GM18517 (cell line): ENCODE measurements around the gene NOTCH4.
A peak's percentile ranks its signal among the peaks of the same experiment; 100 is the strongest.
"Not testable (repeated sequence)": the region's sequence is repeated elsewhere in the genome, so short reads cannot be mapped to it uniquely, and the experiment has no call there.

Experiments used
- ATAC-seq: cut with Tn5 transposase; IDR thresholded peaks from one replicate; pipeline ENCODE4 v1.9.1; 2021; ENCODE audit warnings: mild to moderate bottlenecking, moderate library complexity; ENCODE audit not compliant: unreplicated experiment

The NOTCH4 gene

DNA sequence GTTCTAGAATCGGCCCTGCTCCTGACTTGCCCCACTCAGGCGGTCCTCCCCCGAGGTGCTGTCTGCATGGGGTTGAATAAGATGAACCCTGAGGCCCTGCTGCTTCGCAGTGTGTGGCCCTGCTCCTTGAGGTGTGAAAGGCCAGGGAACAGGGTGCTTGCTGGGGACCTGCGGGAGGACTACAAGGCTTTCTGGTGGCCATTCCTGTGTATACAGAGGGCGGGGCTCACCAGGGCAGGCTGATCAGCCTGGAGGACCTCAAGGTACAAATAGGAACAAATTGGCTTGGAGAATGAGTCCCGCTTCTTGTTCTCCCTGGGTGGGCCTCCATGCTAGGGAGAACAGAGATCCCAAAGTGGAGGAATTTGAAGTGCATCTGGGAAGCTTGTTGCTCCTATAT is 5.7 kb downstream of the NOTCH4 start:
- ATAC-seq, result no peak

DNA sequence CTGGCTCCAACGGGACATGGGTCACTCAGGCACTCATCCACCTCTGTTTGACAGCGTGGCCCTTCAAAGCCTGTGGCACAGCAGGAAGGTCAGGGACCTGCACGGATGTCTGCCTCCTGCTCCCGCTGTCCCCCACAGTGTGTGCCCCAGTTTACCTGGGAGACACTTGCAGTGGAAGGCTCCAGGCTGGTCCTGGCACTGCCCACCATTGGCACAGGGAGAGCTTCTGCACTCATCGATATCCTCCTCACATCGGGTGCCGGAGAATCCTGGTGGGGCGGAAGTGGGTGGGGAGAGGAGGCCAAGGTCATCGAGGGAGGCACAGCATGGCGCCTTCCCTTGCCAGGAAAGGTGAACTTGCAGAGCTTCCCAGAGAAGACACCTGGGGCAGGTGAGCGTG is 6.9 kb downstream of the NOTCH4 start:
- ATAC-seq, result no peak

DNA sequence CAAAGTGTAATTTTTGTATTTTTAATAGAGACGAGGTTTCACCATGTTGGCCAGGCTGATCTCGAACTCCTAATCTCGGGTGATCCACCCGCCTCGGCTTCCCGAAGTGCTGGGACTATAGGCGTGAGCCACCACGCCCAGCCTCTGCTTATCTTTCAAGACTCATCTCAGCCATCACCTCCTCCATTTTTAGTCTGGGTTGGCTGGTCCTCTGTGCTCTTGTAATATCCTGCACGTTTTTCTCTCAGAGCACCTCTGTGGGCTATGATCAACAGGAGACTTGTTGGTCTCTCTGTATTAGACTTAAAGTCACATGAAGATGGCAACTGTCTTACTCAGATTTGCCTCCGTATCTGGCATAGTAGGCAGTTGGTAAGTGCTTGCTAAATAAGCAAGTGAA is 7.6 kb downstream of the NOTCH4 start:
- no peak for ATAC-seq

DNA sequence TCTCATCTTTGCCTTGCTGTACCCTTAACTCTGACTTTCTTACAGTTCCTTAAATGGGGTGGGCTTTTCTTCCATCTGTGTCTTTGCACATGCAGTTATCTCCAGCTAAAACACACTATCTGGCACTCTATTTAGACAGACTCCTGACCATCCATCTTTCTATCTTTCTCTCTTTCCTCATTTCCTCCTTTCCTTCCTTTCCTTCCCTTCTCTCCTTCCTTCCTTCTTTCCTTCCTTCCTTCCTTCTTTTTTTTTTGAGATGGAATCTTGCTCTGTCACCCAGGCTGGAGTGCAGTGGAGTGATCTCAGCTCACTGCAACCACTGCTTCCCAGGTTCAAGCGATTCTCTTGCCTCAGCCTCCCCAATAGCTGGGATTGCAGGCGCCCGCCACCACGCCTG is 8.2 kb downstream of the NOTCH4 start:
- no peak for ATAC-seq

DNA sequence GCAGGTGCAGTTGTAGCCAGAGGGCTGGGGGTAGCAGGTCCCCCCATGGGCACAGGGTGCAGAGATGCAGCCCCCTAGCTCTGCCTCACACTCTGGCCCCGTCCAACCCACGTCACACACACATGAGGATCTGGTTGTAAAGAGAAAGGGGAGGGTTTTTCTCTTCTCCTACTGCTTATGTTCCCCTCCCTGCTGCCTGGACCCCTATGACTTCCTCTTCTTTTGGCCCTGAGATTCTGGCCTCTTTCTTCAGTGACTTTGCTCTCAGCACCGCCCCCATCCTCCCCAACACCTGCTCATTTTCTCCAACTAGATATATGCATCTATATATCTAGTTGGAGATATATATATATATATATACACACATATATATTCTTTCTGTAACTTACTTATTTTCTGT is 9.7 kb downstream of the NOTCH4 start:
- ATAC-seq, result no peak

DNA sequence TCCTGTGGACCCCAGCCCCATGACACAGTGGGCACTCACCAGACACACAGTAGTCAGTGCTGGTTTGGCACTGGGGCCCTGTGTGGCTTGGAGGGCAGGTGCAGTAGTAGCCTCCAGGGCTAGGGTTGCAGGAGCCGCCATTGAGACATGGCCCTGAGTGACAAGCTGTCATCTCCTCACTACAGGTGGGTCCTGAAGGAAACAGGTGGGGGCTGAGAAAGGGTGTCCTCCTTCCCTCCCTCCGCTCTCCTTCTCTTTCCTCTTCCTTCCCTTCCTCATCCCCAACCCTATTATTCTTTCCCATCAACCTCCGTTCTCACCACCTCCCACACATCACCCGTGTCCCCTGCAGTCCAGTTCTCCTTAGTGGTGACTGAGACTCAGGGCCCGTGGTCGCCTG is 10.2 kb downstream of the NOTCH4 start:
- ATAC-seq, result no peak

DNA sequence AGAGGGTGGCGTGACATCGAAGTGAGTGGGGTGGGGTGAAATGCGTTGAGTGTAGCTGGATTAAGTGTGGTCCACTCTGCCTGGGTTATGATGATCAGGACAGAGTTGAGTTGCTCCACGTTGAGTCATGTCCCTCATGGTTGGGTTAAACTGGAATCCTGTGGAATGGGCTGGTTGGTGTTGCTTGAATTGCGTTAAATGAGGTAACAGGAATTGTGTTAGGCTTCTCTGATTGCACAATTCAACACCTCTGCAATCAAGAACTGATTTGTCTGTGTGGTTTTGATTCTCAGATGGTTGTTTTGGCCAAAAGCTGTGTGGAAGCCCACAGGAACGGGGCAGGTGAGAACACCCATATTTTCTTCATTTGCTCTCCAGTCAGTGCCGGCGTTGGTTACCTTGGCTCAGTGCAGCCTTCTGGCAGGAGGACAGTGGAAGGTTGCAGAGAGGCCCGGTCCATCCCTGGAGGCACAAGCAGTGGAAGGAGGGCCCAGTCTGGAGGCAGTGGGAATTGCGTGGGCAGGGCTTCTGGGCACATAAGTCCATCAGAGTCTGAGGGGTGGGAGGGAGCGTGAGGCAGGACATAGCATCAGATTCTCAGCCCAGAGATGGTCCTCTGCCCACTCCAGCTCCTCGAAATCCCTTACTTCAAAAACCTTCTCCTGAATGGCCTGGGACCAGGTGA is 11.6 kb downstream of the NOTCH4 start:
- ATAC-seq, result no peak

DNA sequence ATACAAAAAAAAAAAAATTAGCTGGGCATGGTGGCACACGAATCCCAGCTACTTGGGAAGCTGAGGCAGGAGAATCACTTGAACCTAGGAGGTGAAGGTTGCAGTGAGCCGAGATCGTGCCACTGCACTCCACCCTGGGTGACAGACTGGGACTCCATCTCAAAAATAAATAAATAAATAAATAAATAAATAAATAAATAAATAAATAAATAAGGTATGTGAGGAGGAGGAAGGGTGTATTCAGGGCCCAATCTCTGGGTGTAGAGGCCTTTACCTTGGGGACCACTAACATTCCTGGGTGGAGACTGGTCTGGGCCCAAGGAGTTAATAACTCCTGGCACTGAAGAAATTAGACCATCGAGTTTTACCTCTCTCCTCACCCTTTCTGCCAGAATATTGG is 12.4 kb downstream of the NOTCH4 start:
- not testable (repeated sequence) for ATAC-seq

DNA sequence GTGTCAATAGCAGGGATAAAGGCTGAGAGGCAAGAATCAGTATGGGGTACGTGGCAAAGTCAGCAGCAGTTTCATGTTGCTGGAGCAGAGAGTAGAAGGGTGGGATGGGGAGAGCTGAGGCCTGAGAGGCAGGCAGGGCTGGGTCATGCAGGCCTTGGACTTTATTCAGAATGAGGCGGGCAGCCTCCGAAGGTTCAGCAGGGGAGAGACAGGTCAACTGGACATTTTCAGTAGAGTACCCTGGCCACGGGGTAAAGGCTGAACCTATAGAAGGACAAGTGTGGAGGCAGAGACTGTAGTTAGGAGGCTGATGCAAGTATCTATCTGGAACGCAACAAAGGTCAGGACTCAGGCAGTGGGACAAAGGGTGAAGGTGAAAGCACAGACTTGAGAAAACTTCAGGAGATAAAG is 13.7 kb downstream of the NOTCH4 start:
- ATAC-seq, result no peak

DNA sequence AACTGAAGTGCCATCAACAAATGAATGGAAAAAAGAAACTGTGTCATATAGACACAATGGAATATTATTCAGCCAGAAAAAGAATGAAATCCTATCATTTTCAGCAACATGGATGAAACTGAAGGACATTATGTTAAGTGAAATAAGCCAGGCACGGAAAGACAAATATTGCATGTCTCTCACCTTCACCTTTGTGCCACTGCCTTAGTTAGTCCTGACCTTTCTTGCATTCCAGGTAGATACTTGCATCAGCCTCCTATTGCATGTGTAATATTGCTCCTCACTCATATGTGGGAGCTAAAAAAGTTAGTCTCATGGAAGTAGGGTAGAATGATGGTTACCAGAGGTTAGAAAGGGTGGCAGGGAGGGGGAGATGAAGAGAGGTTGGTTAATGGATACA is 14.9 kb downstream of the NOTCH4 start:
- ATAC-seq, result no peak

DNA sequence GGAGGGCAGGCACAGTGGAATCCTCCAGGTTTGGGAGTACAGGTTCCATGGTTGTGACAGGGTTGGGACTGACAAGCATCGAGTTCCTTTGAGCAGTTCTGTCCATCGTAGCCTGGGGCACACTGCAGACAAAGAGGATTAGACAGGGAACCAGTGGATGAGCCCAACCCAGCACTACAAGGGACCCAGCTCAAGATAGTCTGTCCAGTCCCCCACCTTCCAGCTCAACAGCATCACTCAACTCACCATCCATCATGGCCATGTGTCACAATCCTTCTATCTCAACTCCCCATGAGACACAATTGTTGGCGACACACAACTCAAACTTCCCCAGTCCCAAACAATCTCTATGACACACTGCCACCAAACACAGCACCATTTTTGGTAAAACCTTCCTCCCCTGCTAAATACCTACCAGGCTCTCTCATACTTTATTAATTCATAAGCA is 19.6 kb downstream of the NOTCH4 start:
- ATAC-seq, result no peak

DNA sequence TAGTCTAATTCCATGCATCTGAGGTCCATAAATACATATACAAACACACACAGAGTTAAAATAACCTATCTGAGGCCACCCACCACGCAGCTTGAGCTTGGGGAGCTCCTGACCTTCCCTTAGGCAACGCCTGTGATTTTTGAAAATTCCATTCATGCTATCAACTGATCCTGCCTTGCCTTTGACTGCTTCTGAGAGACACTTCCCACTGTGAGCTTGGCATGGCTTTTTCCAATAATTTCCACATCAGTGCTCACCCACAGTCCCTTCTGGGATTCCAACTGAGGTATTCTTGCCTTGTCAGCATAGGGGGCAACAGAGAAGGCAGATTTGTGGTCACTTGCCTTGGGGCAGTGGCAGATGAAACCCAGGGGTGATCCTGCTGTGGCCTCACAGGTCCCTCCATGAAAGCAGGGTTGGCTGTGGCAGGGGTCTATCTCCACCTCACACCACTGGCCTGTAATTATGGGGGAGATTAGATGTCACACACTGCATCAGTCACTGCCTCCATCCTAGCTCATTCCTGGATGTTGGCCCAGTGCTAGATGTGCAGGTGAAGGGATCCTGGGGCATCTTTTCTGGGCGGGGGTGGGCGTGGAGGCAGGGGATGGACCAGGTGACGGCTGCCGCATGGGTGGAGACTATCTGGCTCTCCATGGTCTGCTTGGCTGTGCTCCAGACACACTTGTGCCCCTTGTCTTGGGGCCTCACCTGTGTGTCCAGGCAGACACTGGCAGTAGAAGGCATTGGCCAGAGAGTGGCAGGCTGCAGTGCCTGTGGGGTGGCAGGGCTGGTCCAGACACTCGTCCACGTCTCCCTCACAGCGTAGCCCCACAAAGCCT is 20.2 kb downstream of the NOTCH4 start:
- no peak for ATAC-seq

DNA sequence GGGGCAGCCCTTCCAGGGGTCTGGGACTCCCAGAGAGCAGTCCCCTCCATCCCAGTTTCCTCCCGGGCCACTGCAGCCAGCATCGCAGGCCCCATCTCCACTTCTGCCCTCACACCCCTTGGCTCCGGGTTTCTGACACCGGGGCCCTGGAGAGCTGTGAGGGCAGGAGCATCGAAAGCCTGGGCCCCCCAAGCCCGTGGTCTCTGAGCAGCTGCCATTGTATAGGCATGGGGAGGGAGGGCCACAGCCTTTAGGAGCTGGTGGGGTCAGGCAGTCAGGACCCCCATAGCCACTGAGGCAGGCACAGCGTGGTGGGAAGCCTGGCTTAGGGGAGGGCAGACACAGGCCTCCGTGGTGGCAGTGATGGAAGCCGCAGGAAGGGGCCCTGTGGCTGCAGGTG is 21.7 kb downstream of the NOTCH4 start:
- no peak for ATAC-seq

DNA sequence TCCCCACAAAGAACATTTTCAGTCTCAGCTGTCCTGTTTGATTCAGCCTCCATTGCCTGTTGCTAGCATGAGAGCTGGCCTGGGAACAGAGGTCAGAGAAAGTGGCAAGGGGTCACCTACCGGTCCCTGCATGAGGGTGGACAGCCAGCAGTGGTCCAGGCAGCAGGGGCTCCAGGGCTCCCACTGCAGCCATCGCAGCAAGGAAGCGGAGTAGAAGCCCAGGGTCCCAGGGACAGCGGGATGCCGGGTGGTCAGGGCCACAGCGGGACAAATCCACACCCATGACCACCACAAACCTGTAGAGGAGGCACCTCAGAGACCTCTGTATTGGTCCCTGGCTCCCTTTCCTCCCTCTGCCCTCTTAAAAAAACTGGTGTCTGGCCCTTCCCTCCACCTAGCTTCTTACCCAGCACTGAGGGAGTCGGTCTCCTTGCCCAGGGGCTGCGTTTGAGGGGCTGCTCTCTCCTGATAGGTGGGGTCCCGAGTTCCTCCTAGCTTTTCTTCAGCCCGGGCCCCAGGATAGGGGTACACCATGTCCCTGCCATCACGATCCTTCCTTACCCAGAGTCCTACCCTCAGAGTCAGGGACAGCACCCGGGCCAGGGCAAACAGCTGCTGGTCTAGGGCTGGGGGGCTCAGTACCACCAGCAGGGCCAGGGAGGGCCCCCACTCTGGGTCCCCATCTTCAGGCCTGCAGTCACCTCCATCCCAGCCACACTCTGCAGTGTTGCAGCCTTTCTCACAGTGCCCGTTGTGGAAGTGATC is 23.0 kb downstream of the NOTCH4 start:
- ATAC-seq, result no peak

DNA sequence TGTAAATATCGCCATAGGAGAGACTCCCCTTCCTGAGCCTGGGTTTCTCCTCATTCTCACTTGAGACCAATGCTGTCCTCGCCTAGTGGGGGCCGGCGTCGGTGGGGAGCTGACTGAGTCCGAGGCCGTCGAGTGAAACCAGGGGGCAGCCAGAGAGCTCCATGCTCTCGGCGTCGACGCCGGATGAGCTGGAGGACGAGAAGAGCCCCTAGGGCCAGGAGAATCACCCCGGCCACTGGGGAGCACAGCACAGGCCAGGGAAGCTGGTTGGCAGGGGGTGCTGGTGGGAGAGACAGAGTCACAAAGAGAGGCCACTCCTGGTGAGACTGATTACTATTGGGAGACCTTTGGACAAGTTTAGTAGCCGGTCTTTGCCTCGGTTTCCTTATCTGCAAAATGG is 25.0 kb downstream of the NOTCH4 start:
- no peak for ATAC-seq

DNA sequence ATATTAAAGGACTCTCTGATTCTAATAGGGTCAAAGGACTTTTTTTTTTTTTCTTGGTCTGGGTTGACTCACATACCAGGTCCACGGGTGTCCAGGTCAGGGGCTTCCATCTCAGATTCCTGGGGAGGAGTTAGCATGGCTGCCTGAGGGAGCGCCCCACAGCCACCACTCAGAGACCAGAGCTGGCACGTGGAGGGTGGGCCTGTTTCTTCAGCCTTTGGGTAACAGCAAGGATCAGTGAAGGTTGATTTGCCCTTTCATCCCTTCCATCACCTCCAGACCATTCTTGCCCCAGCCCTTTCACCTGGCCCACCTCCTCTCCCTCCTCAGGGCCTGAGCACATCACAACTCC is 25.5 kb downstream of the NOTCH4 start:
- ATAC-seq, result no peak

DNA sequence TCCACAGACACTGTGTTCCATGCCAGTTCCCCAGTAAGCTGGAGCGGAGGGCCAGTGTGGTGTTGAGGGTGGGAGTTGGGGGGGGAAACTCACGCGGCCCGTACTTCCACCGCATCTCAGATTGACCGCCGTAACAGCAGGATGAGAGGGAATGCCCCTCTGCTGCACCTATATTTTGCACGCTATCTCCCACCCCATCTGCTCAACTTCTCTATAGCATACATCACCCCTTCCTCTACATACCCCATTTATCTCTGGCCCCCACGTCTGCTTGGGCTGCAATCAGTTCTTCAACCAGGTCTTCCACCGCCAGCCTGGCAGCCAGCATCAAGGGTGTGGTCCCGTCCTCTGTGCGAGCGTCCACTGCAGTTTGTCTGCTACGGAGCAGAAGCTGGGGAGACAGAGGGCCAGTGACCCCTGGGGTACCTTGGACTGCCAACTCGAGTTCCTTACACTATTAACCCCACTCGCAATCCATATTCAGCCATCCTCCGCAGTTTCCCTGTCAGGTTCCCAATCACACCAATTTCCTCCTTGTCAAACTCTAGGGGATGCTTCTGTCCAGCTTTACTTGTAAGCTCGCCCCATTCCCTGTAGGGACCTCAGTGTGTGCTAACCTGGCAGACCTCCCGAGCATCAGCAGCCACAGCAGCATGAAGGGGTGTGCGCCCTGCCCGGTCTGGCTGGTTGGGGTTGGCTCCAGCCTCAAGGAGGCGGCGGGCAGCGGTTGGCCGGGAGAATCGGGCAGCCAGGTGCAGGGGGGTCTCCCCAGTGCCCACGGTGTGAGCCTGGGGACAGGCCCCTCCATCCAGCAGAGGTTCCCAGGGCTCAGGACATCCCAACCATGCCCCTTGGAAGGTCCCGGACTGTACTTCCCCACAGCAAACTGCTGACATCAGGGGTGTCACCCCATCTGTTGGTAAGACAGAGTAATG is 26.9 kb downstream of the NOTCH4 start:
- ATAC-seq, result no peak

DNA sequence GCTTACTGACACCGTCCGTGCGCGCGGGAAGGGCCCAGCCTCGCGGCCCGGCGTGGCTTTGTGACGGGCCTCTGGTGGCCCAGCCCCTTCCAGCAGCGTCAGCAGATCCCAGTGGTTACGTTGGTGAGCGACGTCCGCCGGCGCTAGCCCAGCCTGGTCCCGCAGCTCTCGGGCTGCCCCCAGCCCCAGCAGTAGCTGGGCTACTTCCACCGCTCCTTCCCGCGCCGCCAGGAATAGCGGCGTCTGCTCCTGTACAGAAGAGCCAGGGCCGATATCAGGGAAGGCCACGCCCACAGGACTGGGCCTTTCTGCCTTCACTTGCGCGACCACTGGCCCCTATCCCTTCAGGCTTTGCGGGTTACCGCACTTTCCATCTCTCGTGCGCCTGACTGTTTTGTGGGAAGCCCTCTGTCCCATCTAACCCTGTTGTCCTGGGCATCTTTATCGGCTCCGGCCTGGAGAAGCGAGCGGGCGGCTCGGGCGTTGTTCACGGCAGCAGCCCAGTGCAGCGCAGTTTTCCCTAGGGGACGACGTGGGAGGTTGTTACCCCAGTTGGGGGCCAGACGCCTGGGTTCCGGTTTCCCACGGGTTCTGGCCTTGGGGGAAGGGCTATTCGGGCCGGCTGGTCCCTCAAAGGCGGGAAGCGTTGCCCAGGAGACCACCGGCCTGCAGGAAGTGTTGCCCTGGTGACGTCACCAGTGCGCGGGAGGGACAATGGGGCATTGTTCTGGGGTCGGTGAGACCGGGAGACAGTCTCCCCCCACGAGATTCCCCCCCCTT is 27.8 kb downstream of the NOTCH4 start:
- ATAC-seq, result peak; percentile 63

DNA sequence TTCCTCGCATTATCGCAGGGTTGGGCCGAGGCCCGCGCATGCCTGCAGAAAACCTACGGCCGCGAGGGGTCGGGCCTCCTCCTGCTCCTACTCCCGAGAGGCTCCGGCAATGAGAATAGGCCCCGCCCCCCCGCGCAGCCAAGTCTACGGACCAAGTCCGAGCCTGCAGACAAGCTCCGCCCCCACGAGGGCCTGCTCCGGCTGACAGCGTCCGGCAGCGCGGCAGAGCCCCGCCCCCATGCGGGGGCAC is 28.3 kb downstream of the NOTCH4 start:
- ATAC-seq, result peak; percentile 75
